Epidermal melanocyte (primary cell): ENCODE data around the gene NOC2L.

ENCODE experiments used
- DNase-seq: peaks from one replicate; pipeline ENCODE4 v3.0.0; 2011; ENCODE audit warnings: low spot score; ENCODE audit not compliant: insufficient read length

NOC2L gene

GRCh38 chr1:930633-931138, 28.4 kb downstream of the NOC2L start:
- no peak for DNase-seq

DNA sequence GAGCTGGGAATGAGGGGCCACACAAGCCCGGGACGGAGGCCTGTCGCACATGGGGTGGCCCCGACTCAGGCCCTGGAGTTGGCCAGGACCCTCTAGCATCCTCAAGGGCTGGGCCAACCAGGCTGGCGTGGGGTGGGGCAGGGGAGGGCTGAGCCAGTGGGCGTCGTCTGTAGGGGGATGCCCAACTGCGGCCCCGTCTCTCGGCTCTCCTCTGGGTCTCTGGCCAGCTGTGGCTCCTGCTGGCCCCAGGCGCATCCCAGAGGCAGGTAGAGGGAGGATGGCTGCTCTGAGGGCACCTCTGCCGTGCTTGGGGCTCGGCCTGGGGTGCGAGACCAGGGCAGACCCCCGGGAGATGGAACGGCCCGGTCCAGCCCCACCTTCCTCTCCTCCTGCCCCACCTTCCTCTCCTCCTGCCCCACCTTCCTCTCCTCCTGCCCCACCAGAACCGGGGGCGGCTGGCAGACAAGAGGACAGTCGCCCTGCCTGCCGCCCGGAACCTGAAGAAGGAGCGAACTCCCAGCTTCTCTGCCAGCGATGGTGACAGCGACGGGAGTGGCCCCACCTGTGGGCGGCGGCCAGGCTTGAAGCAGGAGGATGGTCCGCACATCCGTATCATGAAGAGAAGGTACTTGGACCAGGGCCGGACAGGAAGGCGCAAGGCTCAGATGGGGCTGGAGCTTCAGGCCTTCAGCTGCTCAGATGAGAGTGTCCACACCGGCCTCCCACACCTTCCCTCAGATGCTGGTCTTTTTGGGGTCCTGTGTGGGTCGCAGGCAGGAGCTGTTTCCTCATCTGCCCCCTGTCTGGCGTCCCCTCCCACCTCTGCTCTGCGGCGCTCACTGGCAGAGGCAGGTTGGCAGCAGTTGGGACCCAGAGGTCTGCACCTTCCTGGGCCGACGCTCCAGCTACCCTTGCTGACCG, 29.1 kb downstream of the NOC2L start:
- DNase-seq, result no peak

GRCh38 chr1:928825-929661, 30.0 kb downstream of the NOC2L start:
- no peak for DNase-seq

DNA sequence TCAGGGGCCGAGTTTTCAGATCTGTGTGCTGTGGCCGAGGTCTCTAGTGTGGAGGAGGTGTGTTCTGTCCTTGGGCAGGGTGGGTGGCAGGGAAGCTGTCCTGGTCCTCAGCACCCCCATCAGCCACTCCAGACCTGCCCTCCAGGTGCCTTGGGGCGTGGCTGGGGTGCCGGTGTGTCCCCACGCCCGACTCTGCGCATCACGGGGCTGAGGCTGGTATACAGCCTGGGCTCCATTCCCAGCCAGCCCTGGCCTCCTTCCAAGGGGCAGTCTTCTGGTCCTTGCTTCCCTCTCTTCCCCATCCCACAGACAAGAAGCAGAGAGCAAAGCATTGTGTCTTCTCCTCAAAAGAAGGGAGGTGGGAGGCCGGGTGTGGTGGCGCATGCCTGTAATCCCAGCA, 31.3 kb downstream of the NOC2L start:
- no peak for DNase-seq

DNA sequence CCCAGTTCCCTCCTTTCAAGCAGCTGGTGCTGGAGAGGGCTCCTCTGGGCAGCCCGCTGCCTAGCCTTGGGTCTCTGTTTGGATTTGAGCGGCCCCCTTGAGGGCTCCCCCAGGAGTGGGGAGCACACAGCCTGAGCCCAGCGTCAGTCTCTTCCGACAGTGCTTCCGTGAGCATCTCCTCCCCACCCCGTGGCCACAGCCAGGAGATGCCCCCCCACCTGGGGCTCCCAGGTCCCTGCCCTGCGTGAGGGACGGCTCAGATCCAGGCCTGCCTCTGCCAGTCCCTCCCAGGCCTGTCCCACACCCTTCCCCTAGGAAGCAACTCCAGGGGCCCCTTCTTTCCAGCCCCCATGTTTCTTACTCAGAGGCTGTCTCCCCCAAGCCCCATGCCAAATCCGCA, 31.8 kb downstream of the NOC2L start:
- no peak for DNase-seq

DNA sequence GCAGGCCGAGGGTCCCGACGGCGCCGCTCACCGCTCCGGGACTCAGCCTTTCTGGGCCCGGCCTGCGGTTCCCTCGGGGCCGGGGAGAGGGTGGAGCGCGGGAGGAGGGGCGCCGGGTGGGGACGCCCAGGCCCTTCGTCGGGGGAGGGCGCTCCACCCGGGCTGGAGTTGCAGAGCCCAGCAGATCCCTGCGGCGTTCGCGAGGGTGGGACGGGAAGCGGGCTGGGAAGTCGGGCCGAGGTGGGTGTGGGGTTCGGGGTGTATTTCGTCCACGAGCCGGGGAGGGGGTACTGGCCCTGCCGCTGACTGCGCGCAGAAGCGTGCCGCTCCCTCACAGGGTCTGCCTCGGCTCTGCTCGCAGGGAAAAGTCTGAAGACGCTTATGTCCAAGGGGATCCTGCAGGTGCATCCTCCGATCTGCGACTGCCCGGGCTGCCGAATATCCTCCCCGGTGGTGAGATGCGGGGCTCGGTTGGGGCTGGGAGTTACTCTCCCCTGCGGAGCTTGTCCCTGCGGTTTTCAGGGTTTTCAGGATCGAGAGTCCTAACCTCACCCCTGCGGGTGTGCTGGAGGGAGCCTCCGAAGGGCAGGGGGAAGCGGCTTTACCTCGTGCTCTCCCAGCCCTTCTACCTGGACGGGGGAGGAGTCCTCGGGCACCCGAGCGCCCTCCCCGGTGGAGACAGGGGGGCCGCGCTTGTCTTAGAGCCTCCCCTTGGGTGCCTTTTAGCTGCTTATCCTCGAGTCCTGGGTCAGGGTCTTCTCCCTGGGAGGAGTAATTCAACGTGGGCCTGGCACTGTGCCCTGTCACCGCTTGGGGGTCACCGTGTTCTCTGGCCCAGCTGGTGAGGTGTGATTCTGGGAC, 33.3 kb downstream of the NOC2L start:
- no peak for DNase-seq

DNA sequence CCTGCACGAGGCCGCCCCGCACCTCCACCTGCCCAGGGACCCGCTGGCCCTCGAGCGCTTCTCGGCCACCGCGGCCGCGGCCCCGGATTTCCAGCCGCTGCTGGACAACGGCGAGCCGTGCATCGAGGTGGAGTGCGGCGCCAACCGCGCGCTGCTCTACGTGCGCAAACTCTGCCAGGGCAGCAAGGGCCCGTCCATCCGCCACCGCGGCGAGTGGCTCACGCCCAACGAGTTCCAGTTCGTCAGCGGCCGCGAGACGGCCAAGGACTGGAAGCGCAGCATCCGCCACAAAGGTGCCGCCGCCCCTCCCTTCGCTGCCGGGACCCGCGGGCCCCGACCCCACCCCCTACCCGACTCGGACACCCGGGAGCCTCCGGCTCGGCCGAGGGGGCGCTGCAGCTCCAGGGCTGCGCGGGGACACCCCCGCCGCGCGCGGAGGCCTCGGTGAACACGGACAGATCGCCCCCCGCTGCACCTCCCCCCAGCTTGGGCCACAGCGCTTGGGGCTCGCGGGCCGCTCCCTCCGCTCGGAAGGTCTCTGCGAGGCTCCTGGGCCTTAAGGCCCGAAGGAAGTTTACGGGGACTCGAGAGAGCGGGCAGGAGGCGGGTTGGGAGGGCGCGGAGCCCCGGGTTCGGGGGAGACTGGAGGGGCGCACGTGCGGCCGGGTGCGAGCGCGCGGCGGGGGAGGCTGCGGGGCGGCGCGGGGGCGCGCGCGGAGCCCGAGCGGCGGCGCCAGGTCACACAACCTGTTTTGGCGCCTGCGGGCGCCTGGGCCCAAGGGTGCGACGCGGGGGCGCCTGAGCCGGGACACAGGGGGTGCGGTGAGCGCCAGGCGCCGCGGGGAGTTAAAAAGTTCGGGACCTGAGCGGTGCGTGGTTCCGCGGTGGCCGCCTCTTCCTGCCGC, 34.1 kb downstream of the NOC2L start:
- no peak for DNase-seq

DNA sequence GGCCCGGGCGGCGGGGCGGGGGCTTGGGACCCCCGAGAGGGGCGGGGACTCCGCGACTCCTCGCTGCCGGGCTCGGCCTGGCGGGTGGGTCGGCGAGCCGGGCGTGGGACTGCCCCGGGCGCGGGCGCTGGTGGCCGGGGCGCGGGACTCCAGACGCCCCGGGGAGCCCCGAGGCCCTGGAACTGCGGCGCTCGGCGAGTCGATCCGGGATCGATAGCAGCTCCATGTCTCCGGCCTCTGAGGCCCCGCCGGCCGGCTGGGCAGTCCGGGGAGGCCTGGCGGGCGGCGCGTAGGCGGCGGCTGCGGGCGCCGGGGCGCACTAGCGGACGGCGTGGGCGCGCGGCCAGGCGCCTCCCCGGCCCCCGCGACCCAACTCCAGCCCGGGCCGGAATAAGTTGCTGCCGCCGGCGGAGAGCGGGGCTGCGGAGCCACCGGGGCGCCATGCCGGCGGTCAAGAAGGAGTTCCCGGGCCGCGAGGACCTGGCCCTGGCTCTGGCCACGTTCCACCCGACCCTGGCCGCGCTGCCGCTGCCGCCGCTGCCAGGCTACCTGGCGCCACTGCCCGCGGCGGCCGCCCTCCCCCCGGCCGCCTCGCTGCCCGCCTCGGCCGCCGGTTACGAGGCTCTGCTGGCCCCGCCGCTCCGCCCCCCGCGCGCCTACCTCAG, 34.9 kb downstream of the NOC2L start:
- no peak for DNase-seq

- peak; percentile 69 for DNase-seq
These were observed 35.7 kb downstream of the NOC2L start, which contains the start of gene SAMD11 for GRCh38 chr1:923131-923990. SAMD11 (plus strand) TSS chr1:923923; CDS start chr1:924432, 509 bp downstream.

DNA sequence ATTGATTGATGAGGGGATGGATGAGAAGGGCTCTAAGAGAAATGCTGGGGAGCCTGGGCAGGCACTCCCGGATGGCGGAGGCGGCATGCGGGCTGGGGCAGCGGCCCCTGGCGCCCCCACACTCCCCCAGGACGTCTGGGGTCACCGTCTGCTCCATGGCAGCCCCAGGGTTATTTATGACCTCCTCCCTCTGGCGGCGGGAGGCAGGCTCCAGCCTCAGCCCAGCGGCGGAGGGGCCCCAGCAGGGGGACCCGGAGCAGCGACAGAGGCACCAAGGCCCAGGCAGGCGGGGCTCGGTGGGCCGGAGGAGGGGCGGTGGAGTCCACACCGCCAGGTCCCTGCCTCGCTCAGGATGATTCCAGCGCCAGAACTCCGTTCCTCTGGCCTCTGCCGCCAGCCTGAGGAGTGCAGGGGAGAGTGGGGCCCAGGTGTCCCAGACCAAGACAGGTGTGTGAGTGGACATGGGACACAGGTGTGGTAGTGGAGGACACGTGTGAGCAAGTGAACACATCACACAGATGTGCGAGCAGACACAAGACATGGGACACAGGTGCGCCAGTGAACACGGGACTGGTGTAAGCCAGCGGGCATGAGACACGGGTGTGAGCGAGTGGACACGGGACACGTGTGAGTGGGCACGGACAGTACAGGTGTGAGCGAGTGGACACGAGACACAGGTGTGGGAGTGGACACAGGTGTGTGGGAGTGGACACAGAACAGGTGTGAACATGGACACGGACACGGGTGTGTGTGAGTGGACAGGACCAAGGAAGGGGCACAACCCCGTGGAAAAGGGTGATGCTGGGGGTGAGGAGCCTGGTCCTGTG, 37.8 kb downstream of the NOC2L start:
- DNase-seq, result peak; percentile 94

DNA sequence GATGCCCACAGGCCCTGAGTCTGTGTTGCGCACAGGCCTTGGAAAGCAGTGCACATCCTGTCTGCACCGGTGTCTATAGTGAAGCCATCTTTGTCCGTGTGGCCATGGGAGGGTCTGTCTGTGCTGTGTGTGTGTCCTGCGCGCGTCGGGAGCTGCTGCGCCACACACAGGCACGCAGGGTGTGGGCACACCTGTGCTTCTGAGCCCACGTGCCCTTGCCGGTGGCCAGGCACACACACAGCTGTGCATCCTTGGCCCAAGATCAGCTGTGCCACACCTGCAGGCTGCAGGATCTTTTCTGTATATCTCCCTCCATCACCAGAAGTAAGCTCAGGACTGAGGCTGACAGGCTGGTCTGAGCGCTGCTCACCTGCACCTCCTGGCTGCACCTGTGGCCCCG, 38.5 kb downstream of the NOC2L start:
- no peak for DNase-seq

DNA sequence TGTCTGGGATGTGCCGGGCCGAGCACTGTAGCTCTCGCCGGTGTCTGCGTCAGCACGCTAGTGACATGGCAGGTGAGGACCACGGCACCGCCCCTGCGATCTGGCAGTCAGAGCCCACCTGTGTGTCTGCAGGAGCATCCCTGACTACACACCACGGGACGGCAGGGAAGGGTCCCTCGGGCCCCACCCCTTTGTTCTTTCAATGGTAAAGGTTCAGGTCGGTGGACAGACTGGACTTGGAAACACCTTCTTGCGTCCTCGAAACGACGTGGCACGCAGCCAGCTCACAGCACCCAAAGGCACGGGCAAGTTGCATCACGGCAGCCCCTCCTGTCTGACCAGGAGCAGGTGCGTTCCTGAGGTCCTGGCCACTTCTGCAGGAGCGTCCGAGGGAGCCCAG, 39.0 kb downstream of the NOC2L start:
- DNase-seq, result no peak

DNA sequence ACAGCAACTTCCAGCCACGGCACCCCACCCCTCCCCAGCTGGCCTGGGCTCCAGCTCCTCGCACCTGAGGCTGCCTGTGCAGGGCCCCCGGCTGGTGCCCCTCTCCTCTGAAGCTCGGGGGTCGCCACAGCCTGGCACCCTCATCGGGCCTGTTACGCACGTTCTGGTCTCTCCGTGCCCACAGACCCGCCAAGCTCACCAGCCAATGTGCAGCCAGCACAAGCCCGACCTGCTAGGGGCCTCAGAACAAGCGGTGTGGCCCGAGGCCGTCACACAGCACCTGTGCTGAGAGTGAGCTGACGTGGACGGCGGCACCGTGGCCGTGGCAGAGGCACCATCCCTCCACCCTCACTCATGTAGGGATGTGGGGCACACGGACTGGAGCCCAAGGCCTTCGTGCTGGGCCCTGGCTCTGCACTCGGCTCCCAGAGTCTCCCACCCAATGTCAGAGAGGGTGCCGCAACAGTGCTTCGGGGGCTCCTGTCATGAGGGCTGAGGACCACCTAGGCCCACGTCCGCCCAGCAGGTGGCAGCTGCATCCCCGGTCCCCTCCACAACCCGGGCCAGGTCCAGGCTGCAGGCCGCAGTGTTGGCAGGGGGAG, 39.7 kb downstream of the NOC2L start:
- DNase-seq, result no peak

DNA sequence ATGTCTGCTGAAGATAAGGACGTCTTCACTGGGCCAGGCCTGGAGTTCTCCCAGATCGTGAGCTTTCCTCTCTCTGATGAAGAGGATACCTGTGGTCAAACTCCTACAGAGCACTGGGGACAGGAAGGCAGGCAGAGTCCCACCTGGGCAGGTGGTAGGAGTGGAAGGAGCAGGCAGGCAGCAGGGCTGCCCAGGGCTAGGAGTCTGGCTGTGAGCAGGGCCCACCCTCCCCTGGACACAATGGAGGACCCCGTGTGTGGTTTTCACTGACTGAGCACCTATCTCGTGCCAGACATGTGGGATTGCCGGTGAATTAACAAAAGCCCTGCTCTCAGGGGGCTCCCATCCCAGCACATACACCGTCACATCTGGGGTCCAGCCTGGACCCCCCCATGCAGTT, 40.2 kb downstream of the NOC2L start:
- DNase-seq, result no peak

- DNase-seq, result no peak
These were observed 40.7 kb downstream of the NOC2L start for GRCh38 chr1:918353-918752.

DNA sequence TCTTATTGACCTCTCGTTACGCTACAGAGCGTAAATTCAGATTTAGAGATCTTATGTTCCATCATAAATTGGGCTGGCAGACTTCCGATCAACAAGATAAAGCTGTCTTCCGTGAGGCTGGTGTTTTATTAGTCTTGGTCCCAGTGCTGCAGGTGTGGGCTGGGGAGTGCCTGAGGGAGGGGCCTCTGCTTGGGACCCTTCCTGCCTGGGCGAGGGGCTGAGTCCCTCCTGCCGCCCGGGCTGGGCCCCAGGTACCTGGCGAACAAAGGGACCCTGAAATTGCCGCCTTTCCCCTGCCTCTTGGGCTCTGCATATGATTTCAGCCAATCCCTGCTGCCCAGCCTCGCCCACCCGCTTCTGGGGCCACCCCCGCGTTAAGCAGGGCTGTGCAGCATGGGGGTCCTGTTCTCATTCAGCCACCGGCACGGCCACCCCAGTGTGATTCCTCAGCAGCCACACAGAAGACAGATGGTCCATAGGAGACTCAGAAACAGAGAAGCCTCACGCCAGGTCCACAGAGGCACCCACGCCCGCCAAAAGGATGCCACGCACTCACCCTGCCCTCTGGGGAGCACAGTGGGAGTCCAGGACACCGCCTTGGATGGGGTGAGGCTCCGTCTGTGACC, 41.5 kb downstream of the NOC2L start:
- no peak for DNase-seq

DNA sequence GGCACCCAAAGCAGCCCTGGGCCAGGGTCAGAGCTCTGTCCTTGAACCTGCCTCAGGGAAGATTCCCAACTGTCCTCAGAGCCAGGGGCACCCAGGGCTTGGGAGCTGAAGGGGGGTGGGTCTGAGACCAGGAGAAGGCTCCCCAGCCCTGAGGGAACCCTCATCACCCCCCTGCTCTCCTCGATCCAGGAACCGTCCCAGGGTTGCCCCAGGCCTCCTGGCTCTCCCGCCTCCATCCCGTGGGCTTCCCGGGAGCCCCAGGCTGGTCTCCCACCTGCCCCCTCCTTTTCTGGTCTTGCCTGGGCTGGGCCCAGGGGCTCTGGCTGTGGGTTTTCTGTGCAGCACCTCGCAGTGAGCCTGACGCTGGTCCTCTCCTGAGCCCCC, 42.0 kb downstream of the NOC2L start:
- no peak for DNase-seq
